GM19455 (cell line): ENCODE data around the gene LRRC1.

Experiments used
- ATAC-seq: cut with Tn5 transposase; IDR thresholded peaks from one replicate; pipeline ENCODE4 v1.9.1; 2021; ENCODE audit not compliant: unreplicated experiment

Gene LRRC1

DNA sequence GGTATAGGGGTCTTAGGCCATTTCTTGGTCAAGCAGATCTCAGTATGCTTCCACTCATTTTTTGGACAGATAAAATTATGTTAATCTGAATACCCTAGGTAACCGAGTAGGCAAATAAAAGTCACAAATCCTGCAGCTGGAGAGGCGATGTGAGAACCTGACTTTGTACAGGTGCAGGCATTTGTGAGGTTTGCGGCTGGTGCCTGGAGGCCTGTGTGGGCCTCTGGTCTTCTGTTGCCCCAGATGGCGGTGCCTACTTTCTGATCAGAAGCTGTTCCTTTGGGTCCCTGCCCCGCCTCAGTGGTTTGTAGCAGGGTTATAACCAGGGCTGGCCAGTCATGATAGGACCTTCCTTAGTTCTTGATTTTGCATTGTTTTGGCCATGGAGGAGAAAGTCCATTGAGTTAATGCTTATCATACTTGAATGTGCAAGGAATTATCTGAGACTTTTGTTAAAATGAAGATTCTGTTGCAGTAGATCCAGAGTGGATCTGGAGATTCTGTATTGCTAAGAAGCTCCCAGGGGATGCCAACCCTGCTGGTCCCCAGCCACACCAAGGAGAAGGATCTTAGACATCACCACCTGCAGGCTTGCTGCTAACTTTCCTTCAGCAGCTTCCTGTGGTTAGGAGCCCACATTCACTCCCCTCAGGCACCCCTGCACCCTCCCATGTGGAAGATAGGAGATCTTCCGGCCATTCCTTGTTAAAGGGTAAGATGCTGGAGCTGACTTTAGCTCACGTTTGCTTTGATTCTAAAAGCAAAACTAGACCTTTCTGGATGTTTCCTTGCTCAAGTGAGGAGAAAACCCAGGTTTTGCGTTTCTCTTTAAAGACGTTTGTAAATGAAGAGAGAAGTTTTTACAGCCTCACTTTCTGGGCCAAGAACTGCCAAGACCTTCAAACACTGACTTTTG lies 50.7 kb downstream of the LRRC1 start:
- no peak for ATAC-seq

DNA sequence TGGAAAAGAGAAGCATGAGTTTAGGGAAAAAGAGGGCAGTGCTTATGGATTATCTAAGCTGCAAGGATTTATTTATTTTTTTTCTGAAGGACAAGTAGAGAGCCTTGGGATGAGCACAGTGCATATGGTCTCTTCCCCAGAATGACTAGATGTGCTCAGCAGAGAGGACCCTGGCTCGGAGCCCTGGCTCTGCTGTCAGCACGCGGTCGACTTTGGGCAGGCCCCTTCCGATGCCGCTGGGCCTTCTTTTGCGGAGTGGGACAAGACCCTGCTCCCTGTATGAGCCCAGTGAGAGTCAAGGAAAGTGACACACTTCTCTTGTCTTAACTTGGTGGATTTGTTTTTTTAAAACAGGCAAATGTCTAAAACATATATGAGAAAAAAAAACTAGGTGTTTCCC lies 51.4 kb downstream of the LRRC1 start:
- ATAC-seq: no peak

DNA sequence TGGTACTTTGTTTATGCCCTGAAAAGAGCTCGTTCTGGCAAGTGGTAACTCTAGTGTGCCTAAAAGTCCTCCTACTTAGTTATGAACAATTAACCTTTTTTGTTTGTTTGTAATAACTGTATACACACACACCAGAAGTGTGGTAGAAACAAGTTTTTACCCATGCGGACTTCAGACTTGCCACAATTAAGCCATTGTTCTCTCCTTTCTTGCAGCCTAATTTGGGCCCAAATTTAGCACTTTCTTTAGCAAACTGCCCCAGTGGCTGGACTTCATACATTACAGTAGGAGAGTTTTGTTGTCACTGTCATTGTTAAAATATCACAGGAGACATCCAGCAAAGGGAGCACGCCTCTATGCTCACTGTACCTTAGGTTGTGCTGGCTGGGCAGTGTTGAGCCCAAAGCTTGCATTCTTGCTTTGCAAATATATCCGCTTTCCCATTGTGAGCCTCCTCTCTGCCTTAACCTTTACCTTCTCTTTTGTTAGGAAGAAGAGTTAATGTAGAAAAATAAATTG lies 53.0 kb downstream of the LRRC1 start:
- no peak for ATAC-seq

DNA sequence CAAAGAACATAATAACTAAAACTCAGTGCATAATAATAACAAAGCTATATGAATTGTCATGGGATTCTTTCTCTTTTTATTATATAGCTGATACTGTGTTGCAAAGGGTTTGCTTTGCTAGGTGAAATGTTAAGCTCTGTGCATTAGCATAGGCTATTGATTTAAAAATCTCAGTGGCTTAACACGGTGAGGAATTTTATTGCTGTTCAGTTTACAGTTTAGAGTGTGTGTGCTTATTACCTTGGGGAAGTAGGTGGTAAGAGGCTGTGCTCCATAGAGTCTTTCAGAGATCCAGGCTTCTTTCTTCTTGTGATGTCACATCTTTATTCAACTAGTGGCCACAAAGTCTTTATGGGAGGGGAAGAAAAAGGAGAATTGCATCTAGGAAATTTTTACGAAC lies 55.7 kb downstream of the LRRC1 start:
- no peak for ATAC-seq

DNA sequence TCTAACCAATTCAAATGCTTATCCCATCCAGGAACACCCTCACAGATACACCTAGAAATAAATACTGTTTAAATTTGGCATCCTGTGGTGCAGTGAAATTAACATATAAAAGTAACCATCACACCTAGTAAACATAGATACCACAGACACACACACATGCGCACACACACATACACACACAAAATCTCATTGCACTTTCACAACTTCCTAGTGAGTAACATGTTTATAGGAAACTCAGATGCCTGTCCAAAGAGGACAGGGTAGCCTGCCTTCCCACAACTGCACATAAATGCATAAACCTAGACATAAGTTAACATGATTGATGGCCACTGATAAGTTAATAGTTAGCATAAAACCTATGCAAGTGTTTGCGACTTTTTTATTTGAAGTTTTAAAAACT lies 56.8 kb downstream of the LRRC1 start:
- ATAC-seq: no peak

DNA sequence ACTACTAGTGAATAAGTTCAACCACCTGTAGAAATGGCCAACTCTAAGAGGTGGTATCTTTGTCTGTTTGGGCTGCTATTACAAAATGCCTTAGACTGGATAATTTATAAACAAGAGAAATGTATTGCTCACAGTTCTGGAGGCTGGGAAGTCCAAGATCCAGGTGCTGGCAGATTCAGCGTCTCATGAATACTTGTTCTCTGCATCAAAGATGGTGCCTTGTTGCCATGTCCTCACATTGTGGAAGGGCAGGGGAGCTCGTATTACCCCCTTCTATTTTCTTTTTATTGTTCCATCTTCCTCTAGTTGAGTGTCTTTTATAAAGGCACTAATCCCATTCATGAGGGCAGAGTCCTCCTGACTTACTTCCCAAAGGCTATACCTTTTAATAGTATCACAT lies 58.0 kb downstream of the LRRC1 start:
- no peak for ATAC-seq

DNA sequence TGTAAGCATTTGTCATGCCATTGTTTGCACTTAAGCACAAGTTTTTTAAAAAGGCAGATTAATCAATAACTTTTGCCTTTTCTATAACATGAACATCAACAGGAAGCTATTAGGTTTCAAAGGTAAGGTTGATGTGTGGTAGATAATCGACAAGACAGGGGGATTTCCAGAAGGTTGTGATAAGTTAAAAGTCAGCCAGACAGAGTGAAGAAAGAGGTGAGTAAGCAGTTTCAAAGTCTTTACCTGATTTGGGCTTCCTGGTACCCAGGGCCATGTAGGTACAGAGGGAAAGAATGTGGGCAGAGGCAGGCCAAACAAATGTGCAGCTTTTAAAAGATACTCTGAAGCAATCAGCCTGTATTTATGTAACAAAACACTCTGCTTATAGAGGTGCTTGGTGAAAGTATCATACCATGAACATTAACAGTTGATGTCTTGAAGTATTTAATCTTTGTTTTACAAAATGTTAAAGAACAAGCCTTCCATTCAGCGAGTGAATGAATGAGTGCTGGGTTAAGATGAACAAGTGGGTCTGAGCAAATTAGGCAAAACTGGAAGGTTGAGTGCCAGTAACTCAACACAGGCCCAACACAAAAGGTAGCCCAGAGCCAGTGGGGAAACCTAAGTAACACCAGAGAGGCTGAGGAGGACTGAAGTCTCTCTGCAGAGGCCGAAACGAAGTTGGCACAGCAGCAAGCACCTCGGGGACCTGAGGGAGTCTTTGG lies 60.2 kb downstream of the LRRC1 start:
- peak; percentile 61 for ATAC-seq

DNA sequence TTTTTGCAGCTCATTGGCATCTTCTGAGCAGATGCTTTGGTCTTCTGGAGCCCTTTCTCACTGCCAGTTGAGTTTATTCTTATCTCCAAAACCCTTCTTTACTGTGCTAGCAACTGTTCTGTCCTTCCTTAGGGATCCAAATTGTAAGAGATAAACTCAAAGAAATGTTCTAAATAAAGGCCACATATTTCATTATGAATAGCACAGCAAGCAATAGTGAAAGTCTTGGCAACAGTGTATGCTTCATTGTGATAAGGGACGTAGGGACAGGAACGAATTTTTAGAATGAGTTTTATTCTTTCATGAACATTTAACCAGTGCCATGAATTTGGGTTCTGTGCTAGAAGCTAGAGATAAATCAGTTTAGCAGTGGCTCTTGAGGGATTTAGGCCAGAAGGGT lies 61.1 kb downstream of the LRRC1 start:
- no peak for ATAC-seq

DNA sequence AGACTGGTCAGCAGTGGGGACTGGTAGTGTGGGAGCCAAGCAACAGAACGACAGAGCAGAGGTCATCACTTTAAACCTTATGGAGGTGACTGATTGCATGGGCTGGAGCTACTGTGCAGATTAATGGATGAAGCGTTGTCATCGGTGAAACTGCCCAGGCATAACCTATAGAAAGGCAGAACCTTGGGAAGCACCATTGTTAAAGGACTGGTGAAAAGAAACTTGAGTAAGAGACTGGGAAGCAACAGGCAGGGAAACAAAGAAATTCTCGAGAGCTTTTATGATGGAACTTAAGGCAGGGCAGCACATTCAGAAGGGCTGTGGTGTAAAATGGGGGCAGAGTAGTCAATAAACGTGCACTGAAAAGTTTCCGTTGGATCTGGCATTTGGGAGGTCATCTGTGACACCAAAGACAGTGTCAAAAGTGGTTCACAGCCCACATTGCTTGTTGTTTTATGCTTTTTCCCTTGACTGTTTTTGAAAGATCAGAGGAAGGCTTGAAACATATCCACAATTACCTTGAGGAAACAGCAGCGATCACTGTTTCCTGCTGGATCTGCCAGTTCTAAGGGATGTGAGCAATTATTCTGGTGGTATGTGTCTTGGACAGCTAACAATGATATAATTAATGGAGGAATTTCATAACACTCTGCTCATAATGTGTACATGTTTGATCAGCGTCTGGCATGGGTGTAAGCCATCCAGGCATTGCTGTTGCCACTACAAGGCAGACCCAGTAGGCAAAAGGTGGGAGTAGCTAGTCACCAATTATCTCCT lies 62.7 kb downstream of the LRRC1 start:
- ATAC-seq: no peak

DNA sequence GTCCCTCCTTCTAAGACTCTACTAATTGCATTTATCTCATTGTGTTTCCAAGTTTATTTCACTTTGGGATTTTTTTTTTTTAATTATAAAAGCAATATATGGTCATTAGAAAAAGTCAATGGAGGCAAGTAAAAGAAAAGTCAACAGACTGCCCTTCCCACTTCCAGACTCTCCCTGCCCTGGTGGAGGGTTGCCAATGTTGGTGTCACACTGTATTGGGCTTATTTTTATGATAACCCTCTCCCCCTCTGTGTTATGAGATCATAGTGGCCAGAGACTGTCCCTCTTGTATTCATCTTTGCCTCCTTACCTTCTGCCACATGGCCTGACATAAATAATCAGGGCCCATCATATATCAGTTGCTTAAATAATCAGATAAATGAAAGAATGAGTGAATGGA lies 63.4 kb downstream of the LRRC1 start:
- ATAC-seq: no peak

DNA sequence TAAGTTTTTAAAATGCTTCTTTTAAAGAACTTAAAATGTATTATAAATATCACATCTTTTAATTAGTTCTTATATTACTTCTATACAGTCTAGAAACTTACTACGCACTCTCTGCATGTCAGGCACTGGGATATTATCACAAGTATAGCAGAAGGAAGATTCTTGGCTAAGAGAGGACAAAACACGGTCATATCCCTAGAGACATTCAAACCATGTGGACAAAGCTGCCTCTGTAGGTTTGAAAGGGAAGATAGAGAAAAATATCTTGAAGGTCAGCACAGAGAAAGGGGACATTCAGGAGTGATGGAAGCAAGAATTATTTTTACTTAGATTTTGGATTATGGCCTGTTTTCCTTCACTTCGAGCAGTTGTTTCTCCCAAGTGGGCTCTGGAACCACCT lies 64.1 kb downstream of the LRRC1 start:
- no peak for ATAC-seq

DNA sequence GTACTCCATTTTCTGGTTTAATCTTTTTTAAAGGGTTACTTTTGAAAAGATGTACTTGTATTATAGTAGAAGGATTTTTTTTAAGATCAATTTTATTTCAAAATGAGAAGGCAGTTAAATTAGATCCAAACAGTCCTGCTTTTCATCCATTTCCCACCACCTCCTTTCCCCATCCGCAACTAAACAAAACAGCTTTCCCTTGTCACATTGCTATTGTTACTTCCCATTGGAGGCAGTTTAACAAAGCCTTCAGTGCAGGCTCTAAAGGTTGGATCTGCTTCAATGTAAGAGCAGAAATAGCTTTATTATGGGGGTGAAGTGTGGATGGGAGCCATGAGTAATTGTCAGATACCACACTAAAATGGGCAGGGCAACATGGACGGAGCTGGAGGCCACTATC lies 65.7 kb downstream of the LRRC1 start:
- no peak for ATAC-seq

DNA sequence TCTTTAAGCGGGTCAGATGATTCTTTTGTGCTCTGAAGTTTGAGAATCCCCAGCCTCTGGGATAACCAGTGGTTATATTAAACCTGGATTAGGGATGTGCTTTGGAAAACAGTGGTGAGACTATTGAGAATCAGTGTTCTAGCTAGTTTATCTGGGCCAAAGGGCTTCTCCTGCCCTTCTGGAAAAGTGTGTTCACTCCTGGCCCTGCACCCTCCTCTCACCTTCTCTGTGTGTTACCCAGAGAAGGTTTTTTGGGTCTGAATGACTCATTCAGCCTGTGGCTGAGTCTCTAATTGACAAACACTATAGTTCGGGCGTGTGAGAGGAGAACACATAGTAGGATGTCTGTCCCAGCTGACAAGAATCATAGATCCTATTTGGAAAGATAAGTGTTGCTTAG lies 66.7 kb downstream of the LRRC1 start:
- ATAC-seq: no peak

DNA sequence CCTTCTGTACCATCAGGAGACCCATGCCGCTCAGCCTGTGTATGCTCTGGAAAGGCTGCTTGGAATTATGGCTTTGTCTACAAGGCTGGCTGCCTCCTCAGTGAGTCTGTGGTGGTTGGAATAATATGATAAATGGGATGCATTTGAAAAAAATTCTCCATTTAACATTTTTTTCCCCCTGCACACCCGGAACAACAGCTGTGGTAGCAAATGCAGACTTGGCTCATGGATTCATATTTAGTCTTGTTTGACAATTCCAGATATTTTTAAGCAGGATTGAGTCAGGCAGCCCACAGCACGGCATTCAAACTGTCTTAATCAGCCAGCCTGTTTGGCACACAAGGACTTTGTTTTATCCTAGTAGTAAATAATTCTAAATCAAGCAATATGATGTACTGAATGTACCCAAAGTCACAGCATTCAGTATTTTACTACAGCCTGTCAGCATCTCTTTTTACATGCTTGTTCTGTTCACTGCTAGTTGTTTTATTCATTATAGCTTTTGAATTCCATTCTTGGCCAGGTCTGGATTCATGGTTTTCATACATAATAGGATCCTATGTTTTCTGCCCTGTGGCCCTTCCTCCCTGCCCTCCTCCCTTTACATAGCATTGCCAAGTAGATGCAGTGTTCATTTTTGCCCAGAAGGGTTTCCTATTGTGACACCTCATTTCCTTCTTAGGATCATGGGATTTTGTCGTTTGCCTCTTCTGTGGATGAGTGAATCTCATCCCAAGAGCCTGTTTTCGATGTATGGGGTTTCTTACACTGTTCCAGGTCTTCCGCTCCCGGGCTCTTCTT lies 68.1 kb downstream of the LRRC1 start:
- no peak for ATAC-seq

DNA sequence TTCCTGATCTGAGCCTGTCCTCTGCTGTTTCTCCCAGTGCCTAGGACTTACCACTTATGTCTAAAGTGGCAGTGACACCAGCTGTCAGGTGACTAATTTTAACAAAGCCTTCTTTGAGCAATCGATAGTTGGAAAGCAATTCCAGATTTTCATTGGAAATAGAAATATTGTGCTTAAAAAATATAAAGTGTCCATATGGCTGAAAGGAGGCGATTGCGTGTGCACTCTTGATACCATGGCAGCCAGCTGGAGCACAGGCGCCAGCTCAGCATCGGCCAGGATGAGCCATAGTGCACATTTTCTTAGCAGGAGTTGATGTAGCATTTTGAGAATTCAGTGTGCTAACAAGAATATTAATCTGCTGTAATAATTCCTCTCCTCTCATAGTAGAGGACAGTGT lies 70.0 kb downstream of the LRRC1 start:
- ATAC-seq: no peak

DNA sequence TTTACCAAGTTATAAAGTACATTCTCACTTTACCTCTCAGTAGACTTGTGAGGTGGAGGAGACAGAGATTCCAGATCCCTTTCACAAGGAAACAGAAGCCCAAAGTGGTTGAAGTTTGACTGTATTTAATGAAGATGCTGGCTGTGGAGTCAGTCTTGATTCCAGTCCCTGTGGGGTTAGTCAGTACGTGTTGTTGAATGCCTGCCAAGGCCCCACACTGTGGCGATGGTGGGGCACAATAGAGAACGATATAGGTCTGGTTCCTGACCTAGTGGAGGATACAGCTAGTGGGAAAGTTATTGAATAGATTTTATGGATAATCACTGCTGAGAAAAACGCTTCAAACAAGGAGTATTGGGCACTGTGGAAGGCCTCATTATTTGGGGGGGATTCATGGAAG lies 71.4 kb downstream of the LRRC1 start:
- ATAC-seq: no peak

DNA sequence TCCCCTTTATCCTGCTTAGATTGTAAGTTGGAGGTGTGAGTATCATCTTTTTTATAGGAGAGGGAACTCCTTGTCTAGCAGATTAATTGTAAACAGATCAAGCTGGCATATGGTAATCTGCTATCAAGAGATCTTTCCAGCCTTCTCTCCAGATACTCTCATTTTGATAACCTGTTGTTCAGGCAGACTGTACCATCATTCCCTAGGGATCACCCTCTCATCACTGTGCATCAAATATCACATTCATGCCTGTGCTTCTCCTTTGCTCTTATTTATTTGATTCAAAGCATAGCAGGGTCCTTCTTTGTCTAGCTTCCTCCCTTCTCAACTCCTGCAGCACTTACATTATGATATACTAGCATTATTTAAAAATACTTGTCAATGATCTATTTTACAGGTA lies 73.8 kb downstream of the LRRC1 start:
- ATAC-seq: no peak

DNA sequence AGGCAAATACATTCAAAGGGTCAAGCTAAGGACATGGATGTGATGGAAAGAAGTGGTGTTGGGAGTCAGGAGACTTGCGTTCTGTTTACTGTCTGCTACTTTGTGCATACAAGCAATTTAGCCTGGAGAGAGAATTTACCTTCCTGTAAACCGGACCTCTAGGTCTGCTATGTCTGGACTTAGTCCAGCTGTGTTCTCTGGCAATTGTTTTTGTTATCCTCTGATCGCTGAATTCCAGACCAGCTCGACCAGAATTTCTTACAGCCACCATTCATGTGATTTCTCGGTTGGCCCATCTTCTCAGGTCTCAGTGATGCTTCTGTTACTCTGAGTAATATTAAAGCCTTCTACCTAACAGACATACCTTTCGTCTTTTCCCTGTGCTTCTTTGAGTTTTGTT lies 75.2 kb downstream of the LRRC1 start:
- no peak for ATAC-seq

DNA sequence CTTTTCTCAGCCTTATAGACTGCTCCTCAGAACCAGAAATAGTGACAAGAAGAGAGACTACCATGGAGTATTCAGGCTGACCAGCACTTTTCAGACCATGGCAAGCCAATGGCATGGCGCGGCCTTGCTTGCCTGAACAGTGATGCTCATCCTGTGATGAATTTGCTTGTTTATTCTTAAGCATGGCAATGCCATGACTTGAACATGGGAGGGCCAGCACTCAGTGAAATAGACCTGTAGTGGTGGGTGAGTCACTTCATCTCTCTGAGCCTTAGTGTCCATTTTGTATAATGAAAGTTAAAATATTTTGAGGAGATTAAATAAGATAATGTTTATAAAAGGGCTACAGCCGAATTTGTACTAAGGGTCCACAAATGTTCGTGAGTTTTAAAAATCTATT lies 79.1 kb downstream of the LRRC1 start:
- no peak for ATAC-seq

DNA sequence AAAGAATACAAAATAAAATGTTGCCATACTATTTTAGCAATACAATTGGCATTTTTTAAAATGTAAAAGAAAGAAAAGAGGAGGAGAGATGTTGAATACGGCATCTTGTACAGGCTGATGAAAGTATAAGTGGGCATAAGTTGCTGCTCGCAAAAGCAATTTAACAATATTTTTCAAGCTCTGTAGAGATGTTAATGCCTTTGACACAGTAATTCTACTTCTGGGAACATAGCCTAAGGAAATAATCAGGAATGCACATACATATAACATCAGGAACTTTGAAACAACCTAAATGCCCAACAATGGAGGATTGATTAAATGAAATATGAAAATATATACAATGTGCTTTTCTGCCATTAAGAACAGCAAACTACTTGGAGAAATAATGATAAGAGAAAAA lies 80.2 kb downstream of the LRRC1 start:
- ATAC-seq: no peak

DNA sequence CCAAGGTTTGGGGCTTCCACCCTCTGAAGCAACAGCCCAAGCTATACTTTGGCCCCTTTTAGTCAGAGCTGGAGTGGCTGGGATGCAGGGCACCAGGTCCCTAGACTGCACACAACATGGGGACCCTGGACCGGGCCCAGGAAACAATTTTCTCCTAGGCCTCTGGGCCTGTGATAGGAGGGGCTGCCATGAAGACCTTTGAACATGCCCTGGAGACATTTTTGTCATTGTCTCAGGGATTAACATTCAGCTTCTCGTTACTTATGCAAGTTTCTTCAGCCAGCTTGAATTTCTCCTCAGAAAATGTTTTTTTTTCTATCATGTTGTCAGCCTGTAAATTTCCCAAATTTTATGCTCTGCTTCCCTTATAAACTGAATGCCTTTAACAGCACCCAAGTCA lies 82.3 kb downstream of the LRRC1 start:
- ATAC-seq: no peak
